Pulmonary artery endothelial cell (primary cell): ENCODE measurements around the gene KBTBD13. TPM values are rescaled to one million over a fixed set of nuclear protein-coding genes. Genes with fewer than 3 reads are reported as not detected.
"Not testable (repeated sequence)": the region's sequence is repeated elsewhere in the genome, so short reads cannot be mapped to it uniquely, and the experiment has no call there.

Experiments
- DNase-seq: peaks from one replicate; pipeline ENCODE4 v3.0.0-alpha.2; 2011; ENCODE audit warnings: low read depth, low spot score
- total RNA-seq: library from RNA; depleted of rRNA; stranded (reverse); fragments of >200 nt; gene quantifications from 2 replicates; pipeline ENCODE4 v1.2.3, GENCODE V29; 2014

Gene KBTBD13
- total RNA-seq, 1 donor from 2014 or later: not detected

GRCh38 chr15:65069179-65069578, 7.4 kb upstream of the KBTBD13 start:
- no peak for DNase-seq

DNA sequence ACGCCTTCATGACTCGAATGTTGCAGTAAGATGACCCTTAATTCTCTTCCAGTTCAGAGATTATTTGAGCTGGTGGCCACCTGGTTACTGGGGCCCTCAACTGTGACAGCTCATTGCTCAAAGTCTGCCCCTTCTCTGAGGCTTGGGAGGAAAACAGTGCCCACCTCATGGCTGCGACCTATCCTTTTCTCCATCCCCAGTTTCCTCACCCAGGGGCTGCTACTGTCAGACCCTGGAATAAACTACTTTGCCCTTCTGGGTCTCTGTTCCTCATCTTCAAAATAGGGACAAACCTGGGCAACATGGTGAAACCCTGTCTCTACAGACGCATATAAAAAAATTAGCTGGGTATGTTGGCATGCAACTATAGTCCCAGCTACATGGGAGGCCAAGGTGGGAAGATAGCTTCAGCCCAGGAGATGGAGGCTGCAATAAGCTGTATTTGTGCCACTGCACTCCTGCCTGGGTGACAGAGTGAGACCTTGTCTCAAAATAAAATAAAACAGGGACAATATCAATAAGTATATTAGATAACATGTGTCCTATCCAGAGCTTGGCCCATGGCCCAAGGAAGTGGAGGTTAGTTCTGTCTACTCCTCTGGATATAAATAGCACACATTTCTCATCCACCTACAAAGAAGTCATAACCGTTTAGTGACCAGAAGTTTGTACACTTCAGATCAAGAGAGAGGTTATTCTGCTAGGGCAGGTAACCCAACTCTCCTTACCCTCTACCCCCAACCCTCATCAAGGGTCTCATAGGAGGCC, 6.6 kb upstream of the KBTBD13 start:
- DNase-seq: no peak

- DNase-seq: no peak
Observed at GRCh38 chr15:65071381-65071811, 5.2 kb upstream of the KBTBD13 start.

DNA sequence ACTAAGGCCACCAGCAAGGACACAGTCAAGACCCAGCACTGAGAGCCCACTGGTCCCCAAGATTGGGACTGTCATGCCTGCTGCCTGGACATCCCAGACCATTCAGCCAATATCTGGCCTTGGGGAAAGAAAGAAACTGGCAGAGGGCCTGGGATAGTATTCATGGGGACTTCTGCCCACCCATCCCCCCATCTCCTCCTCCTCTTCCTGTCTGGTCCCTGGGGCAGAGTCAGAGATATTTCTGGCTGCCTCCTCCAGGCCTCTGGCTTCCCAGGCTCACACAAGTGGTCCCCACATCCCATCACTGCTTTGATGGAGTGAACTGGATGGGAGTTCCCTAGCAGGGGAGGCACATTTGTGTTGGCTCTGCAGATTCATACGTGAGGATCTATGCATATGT, 4.5 kb upstream of the KBTBD13 start:
- no peak for DNase-seq

DNA sequence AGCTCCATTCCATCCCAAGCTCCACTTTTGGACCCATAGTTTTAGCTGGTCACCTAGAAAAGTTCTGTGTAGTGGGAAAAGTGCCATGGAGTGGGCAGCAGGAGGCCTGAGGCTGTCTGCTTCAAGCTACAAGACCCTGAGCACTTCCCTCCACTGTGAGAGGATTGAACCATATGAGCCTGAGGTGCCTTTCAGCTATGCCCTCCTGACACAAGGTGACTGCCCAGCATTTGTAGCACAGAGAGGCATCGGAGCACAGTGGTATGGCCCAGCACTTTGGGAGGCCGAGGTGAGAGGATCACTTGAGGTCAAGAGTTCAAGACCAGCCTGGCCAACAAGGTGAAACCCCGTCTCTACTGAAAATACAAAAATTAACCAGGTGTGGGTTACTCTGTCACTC, 3.9 kb upstream of the KBTBD13 start:
- DNase-seq: no peak

- DNase-seq: not testable (repeated sequence)
Observed at GRCh38 chr15:65074946-65075345, 1.6 kb upstream of the KBTBD13 start.

DNA sequence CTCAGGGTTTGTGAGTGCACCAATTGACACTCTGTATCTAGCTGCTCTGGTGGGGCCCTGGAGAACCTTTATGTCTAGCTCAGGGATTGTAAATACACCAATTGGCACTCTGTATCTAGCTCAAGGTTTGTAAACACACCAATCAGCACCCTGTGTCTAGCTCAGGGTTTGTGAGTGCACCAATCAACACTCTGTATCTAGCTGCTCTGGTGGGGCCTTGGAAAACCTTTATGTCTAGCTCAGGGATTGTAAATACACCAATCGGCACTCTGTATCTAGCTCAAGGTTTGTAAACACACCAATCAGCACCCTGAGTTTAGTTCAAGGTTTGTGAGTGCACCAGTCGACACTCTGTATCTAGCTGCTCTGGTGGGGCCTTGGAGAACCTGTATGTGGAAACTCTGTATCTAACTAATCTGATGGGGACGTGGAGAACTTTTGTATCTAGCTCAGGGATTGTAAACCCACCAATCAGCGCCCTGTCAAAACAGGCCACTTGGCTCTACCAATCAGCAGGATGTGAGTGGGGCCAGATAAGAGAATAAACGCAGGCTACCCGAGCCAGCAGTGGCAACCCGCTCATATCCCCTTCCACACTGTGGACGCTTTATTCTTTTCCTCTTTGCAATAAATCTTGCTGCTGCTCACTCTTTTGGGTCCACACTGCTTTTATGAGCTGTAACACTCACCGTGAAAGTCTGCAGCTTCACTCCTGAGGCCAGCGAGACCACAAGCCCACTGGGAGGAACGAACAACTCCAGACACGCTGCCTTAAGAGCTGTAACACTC, 745 bp upstream of the KBTBD13 start:
- not testable (repeated sequence) for DNase-seq

DNA sequence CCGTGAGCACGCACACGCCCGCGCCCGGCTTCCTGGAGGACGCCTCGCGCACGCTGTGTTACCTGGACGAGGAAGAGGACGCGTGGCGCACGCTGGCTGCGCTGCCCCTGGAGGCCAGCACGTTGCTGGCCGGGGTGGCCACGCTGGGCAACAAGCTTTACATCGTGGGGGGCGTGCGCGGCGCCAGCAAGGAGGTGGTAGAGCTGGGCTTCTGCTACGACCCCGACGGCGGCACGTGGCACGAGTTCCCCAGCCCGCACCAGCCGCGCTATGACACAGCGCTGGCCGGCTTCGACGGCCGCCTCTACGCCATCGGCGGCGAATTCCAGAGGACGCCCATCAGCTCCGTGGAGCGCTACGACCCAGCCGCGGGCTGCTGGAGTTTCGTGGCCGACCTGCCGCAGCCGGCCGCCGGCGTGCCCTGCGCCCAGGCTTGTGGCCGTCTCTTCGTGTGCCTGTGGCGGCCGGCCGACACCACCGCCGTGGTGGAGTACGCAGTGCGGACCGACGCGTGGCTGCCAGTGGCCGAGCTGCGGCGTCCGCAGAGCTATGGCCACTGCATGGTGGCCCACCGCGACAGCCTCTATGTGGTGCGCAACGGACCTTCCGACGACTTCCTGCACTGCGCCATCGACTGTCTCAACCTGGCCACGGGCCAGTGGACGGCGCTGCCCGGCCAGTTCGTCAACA, 890 bp downstream of the KBTBD13 start:
- no peak for DNase-seq

GRCh38 chr15:65077981-65078352, 1.4 kb downstream of the KBTBD13 start:
- no peak for DNase-seq

- no peak for DNase-seq
Observed at GRCh38 chr15:65079580-65079979, 3.0 kb downstream of the KBTBD13 start.

DNA sequence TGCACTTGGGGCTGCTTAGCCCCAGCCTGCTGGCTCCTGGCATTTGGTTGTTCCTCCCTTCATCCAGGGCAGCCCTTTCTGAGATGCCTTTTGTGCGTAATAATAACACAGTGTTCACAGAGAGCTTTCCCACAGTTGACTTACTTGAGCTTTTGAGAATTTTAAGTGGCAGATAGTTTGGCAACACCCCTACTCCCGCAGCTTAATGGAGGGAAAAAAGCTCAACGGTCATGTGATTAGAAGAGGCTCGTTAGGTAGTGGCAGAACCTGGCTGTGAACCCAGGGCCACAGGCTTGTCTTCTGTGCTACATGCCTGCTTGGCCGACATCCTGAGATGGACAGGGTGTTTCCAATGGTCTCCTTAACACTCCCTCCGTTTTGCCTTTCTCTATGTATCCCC, 4.7 kb downstream of the KBTBD13 start:
- DNase-seq: no peak

- DNase-seq: no peak
Observed at GRCh38 chr15:65081758-65082157, 5.2 kb downstream of the KBTBD13 start.

DNA sequence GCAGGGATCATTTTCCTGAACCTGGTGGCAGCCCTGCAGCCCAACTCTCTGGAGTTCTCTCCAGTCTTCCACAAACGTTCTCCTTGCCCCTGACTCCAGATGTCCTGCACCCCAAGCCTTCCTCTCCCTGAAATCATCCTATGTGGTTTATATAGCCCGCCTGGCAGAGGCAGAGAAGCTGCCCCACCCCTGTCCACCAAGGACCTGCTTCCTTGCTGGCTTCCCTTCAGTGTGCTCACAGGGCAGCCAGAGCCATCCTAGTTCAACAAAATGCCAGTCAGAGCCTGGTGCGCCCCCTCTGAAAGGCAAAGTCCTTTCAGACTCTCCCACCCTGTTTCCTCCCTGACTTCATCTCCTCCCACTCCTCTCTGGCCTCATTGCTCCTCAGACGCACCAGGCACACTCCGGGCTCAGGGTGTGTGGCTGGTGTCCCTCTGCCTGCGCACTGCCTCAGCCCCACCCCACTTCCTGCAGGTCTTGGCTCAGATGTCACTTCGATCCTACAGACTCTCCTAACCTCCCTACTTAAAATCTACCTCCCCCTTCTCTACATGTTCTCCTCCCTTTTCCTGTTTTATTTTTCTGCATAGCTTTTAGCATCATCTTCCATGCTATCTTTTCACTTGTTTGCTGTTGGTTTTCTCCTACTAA, 5.9 kb downstream of the KBTBD13 start:
- DNase-seq: no peak

DNA sequence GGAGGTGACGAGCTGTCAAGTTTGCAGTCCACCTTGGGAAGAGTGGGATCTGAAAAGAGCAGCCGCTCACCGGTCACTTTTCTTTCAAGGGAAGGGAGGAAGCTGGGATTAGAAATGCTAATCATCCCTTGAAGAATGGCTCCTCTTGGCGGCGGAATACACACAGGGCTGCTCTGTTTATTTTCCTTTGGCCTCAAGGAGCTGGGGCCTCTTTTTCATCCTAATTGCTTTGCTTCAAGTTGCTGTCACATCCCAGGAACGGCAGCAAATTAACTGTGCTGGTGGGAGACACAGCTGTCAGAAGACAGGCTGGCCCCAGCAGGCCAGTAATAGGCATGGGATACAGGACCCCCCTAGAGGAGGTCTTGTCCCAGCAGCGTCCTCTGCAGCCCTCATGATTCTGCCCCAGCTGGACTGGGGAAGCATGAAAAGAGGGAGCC, 6.7 kb downstream of the KBTBD13 start:
- DNase-seq: no peak

- DNase-seq: no peak
Observed at GRCh38 chr15:65084500-65085206, 8.1 kb downstream of the KBTBD13 start.

DNA sequence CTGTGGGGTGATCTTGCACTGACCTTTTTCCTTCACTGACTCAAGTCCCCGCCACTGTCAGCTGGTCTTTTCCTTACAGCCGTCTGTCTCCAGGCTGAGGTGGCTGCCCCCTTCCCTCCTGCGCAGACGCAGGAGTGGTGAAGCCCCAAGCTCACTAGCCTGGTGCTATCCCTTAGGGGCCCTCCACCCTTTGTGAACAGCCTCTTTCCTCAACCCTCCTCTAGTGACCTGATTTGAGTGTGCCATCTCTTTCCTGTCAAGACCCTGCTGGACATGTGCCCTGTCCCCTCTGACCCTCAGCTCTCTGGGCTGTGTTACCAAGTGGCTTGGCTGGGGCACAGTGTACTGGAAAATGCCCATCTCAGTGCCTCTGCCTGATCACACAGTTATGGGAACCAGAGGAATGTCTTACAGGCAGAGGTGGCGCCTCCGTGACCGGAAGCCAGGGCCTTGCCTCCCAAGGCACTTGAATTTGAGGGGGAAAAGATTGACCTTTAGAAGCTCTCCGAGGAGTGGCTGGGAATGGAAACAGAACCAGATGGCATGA, 8.7 kb downstream of the KBTBD13 start:
- no peak for DNase-seq

DNA sequence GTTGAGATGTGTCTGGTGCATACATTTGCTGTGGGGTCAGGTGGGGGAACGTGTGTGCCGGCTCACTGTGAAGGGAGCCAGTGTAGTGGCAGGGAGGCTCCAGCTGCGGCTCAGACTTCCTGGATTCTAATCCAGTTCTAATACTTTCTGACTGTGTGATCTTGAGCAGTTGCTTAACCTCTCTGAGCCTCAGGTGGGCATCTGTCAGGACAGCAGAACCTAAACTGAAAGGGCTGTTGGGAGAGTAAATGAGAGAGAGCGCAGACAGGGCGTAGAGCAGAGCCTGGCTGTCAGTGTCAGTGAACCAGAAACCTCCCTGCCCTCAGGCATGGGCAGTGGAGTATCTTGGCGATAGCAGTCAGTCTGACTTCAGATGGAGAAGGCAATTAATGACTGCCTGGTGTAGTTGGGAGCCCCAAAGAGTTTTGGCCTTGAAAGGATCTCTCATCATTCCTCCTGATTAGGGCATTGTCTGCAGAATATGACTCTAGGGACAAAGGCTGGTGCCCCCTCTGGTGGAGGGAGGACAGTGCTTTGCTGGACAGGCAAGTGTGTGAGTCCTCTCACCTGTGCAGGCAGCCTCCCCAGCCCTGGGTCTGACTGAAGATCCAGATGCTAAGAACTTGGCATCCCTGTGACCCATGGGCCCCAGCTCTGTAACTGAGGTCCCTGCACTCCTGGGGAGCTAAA, 9.6 kb downstream of the KBTBD13 start:
- no peak for DNase-seq

DNA sequence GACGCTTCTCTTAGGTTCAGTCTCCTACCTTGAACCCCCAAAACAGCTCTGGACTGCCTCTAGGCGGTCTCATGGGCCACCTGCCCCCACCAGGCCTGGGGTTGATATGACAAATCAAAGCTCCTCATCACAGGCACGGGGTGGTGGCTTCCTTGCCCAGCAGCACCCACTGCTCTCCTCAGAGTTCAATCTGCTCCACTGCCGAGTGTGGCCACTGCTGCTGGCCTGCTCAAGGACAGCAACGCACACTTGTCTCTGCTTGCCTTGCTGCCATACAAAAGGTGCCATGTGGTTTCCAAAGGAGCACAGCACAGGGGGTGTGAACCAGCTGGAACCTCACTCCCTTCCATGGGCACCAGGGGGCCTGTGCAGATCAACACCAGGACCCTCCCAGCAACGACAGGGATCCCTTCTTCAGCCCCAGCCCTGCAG, 10.2 kb downstream of the KBTBD13 start:
- no peak for DNase-seq

DNA sequence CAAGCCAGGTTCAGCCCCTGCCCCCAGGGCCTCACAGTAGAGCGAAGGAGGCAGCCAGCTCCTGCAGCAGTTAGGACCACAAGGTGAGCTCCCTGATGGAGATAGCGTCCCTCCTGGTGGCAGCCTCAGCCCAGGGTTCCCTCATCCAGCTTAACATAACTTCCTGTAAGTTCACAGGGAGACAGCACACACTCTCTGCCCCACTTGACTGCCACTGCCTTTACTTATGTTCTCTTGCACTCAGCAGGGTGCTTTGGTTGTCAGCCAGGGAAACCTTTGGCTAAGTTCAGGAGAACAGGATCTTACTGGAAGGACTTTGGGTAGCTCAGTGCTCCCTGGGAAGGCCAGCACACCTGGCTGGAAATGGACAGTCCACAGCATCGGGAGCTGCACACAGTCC, 10.9 kb downstream of the KBTBD13 start:
- DNase-seq: no peak
